GM21360 (cell line): ENCODE measurements around the gene ZNF226.
"Not testable (repeated sequence)": the region's sequence is repeated elsewhere in the genome, so short reads cannot be mapped to it uniquely, and the experiment has no call there.

Source experiments
- ATAC-seq: cut with Tn5 transposase; IDR thresholded peaks from one replicate; pipeline ENCODE4 v1.9.1; 2021; ENCODE audit warnings: mild to moderate bottlenecking, moderate library complexity; ENCODE audit not compliant: unreplicated experiment

ZNF226 gene

GRCh38 chr19:44164673-44165512, at the start of gene ZNF226:
ZNF226 (plus strand) TSS chr19:44165100; CDS start chr19:44170081, 4,981 bp downstream.
- peak; percentile 84 for ATAC-seq

- ATAC-seq = not testable (repeated sequence)
These were observed 43.7 kb upstream of the ZNF226 start for GRCh38 chr19:44121162-44121561.

GRCh38 chr19:44131955-44132354, 32.9 kb upstream of the ZNF226 start:
- no peak for ATAC-seq

GRCh38 chr19:44141191-44142058, 23.5 kb upstream of the ZNF226 start, which contains the start of gene ZNF234:
ZNF234 (plus strand) TSS chr19:44141554; CDS start chr19:44144633, 3,079 bp downstream.
- ATAC-seq = peak; percentile 83

GRCh38 chr19:44142059-44142433, 22.9 kb upstream of the ZNF226 start:
- no peak for ATAC-seq

GRCh38 chr19:44149776-44150175, 15.1 kb upstream of the ZNF226 start:
- no peak for ATAC-seq

GRCh38 chr19:44151491-44151890, 13.4 kb upstream of the ZNF226 start:
- ATAC-seq = no peak

- ATAC-seq = no peak
These were observed 8.4 kb upstream of the ZNF226 start for GRCh38 chr19:44156475-44156874.

- ATAC-seq = no peak
These were observed 1.1 kb upstream of the ZNF226 start for GRCh38 chr19:44163789-44164188.

- ATAC-seq = no peak
These were observed 600 bp upstream of the ZNF226 start for GRCh38 chr19:44164327-44164672.

- not testable (repeated sequence) for ATAC-seq
These were observed 5.8 kb downstream of the ZNF226 start for GRCh38 chr19:44170660-44171059.

- no peak for ATAC-seq
These were observed 11.7 kb downstream of the ZNF226 start for GRCh38 chr19:44176590-44176989.

GRCh38 chr19:44180968-44181367, 16.1 kb downstream of the ZNF226 start:
- no peak for ATAC-seq

- no peak for ATAC-seq
These were observed 17.2 kb downstream of the ZNF226 start for GRCh38 chr19:44182145-44182544.

GRCh38 chr19:44190020-44190419, 25.1 kb downstream of the ZNF226 start:
- no peak for ATAC-seq

GRCh38 chr19:44192127-44192526, 27.2 kb downstream of the ZNF226 start:
- no peak for ATAC-seq

GRCh38 chr19:44196772-44197171, 31.9 kb downstream of the ZNF226 start:
- no peak for ATAC-seq

- no peak for ATAC-seq
These were observed 37.6 kb downstream of the ZNF226 start for GRCh38 chr19:44202470-44202869.

- no peak for ATAC-seq
These were observed 38.1 kb downstream of the ZNF226 start for GRCh38 chr19:44202974-44203373.

GRCh38 chr19:44203877-44204276, 39.0 kb downstream of the ZNF226 start:
- not testable (repeated sequence) for ATAC-seq

- ATAC-seq = no peak
These were observed 39.9 kb downstream of the ZNF226 start for GRCh38 chr19:44204772-44205171.
